GM19351 (cell line): Measurements from ENCODE around the gene ZNF790.

Source experiments
- ATAC-seq: cut with Tn5 transposase; IDR thresholded peaks from one replicate; pipeline ENCODE4 v1.9.1; 2021; ENCODE audit warnings: mild to moderate bottlenecking, moderate library complexity; ENCODE audit not compliant: unreplicated experiment

The ZNF790 gene

GRCh38 chr19:36772311-36773222 is 65.6 kb downstream of the ZNF790 start, which contains the start of gene ZNF850:
Gene ZNF850 (minus strand): TSS chr19:36772807. CDS start chr19:36762606, 10,201 bp downstream.
- peak; percentile 88 for ATAC-seq

GRCh38 chr19:36771261-36772231 is 66.6 kb downstream of the ZNF790 start:
- no peak for ATAC-seq
